RPMI7951 (cell line): ENCODE data around the gene URM1. TPM values are rescaled to one million over a fixed set of nuclear protein-coding genes. Genes with fewer than 3 reads are reported as not detected.
"Not testable (repeated sequence)": the region's sequence is repeated elsewhere in the genome, so short reads cannot be mapped to it uniquely, and the experiment has no call there.

Experiments used
- DNase-seq: peaks from one replicate; pipeline ENCODE4 v3.0.0-alpha.2; 2012; ENCODE audit warnings: low read depth
- total RNA-seq: library from RNA; depleted of rRNA; stranded (reverse); fragments of >200 nt; shearing (Covaris generic); gene quantifications from 2 replicates; pipeline ENCODE4 v1.2.3, GENCODE V29; 2014; rRNA removed

Gene URM1
- total RNA-seq: 33.2 and 36.2 TPM in 2 replicates

- peak; percentile 94 for DNase-seq
These were observed at the start of gene URM1 for GRCh38 chr9:128370752-128371629. Gene URM1 (plus strand): TSS chr9:128371374. CDS start chr9:128371381, 7 bp downstream.

GRCh38 chr9:128321879-128322403, 49.2 kb upstream of the URM1 start:
- DNase-seq: peak; percentile 24

- DNase-seq: peak; percentile 92
These were observed 48.6 kb upstream of the URM1 start, which contains the start of the genes COQ4 and TRUB2 for GRCh38 chr9:128322404-128323211. Gene COQ4 (plus strand): TSS chr9:128322839. CDS start chr9:128322859, 20 bp downstream. Gene TRUB2 (minus strand): TSS chr9:128322447. CDS start chr9:128322408, 39 bp downstream.

- DNase-seq: no peak
These were observed 47.9 kb upstream of the URM1 start for GRCh38 chr9:128323212-128323730.

- no peak for DNase-seq
These were observed 47.4 kb upstream of the URM1 start for GRCh38 chr9:128323791-128324190.

GRCh38 chr9:128324401-128324800, 46.8 kb upstream of the URM1 start:
- DNase-seq: no peak

GRCh38 chr9:128325629-128326028, 45.5 kb upstream of the URM1 start:
- no peak for DNase-seq

GRCh38 chr9:128333451-128333869, 37.7 kb upstream of the URM1 start:
- DNase-seq: no peak

- no peak for DNase-seq
These were observed 36.0 kb upstream of the URM1 start for GRCh38 chr9:128335161-128335560.

- no peak for DNase-seq
These were observed 35.3 kb upstream of the URM1 start for GRCh38 chr9:128335914-128336313.

GRCh38 chr9:128337936-128338335, 33.2 kb upstream of the URM1 start:
- no peak for DNase-seq

- DNase-seq: not testable (repeated sequence)
These were observed 32.1 kb upstream of the URM1 start for GRCh38 chr9:128338852-128339614.

- DNase-seq: peak; percentile 77
These were observed 31.1 kb upstream of the URM1 start, which contains the start of gene SLC27A4 for GRCh38 chr9:128339761-128340690. Gene SLC27A4 (plus strand): TSS chr9:128340527. CDS start chr9:128343133, 2,606 bp downstream.

- DNase-seq: no peak
These were observed 30.3 kb upstream of the URM1 start for GRCh38 chr9:128340691-128341434.

GRCh38 chr9:128341435-128341849, 29.7 kb upstream of the URM1 start:
- peak; percentile 65 for DNase-seq

- DNase-seq: no peak
These were observed 28.0 kb upstream of the URM1 start for GRCh38 chr9:128342971-128343680.

GRCh38 chr9:128343855-128344254, 27.3 kb upstream of the URM1 start:
- DNase-seq: no peak

- DNase-seq: no peak
These were observed 26.1 kb upstream of the URM1 start for GRCh38 chr9:128344931-128345605.
